Subcutaneous adipose tissue (tissue), 4 donors: ENCODE results near the gene PGGT1B. TPM values are rescaled to one million over a fixed set of nuclear protein-coding genes. Genes with fewer than 3 reads are reported as not detected.

ENCODE experiments used
- CTCF ChIP-seq: fragments of 450-650 bp; IDR thresholded peaks from one replicate; pipeline ENCODE4 v1.5.1; 2016; ENCODE audit warnings: low read depth, mild to moderate bottlenecking, control low read depth, antibody characterized with exemption, moderate library complexity
- total RNA-seq, 4 donors: library from RNA; depleted of rRNA; stranded (reverse); fragments of >200 nt; gene quantifications; one replicate each; pipeline ENCODE4 v1.1.0, GENCODE V29; 2016

Gene PGGT1B
- total RNA-seq, 4 donors from 2014 or later = 9.8 to 24.1 (median 11.3) TPM

DNA sequence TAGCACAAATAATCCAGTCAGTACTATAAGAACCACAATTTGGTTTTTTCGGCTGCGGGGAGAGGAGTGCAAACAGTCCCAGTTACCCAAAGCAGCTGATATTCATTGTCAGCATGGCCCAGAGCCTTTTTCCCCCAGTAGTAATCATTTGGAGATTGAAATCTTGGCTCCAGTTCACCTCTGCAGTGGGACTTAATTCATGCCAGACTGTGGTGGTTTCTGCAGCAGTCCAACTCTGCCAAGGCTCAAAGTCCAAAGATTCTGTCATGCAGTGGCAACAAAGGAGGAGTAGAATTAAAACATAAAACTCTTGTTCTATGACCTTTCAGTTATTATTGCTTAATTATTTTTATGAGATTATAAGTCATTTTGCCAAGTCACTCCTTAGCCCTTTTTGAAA lies 68.0 kb downstream of the PGGT1B start:
- no peak for TF ChIP-seq CTCF

GRCh38 chr5:115193295-115193694 lies 69.4 kb downstream of the PGGT1B start:
- no peak for TF ChIP-seq CTCF

DNA sequence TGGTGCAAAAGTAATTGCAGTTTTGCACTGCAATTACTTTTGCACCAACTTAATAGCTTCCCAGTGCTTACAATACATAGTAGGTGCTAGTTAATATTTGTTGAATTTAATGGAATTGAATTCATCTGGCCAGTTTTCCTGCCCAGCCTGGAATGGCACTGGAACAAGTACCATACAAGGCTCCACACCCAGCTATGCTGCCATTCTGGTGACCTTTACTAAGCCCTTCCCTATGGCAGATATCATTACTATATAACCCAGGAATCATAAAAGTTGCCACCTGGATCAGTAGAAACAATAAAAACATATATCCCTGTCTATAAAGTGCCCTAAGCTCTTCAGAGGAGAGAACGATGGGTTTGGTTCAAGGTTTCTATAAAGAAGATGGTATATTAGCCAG lies 70.6 kb downstream of the PGGT1B start:
- no peak for TF ChIP-seq CTCF

GRCh38 chr5:115191474-115192031 lies 71.1 kb downstream of the PGGT1B start:
- no peak for TF ChIP-seq CTCF

DNA sequence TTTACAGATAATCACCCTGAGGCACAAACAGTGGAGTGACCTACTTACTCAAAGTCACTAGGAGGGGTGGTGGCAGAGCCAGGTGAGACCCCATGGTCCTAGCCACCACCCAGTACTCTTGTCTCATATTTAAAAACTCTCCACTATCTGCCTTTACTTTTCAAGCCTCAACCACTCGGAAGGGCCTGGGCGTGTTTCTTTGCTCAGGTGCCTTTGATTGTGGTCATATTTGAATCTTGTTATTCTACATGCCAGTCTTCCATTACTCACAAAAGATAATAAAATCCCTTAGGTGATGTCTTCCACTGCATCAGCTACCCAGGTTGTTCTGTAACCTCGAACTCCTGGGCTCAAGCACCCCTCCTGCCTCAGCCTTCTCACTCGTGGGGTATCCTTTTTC lies 72.3 kb downstream of the PGGT1B start:
- TF ChIP-seq CTCF = no peak

- no peak for TF ChIP-seq CTCF
Measured at GRCh38 chr5:115189866-115190265, 72.8 kb downstream of the PGGT1B start.

DNA sequence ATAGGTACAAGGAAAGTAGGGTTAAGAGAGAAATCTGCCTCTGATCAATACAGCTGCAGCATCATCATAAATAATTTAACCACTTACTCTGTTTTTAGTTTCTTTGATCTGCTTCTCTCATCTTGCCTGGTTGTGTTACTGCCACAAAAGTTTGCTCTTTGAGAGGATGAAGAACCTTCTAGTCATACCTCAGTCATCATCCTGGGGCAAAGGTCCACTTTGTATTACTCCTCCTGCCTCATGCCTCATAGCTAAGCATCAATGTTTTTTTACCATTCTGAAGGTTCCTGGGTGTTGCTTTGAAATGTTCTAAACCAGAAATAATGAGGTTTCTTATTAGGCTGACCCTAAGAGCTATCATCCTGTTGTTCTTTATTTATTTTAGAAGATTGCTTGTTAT lies 75.9 kb downstream of the PGGT1B start:
- TF ChIP-seq CTCF = no peak
